MCF 10A (cell line): Measurements from ENCODE around the gene NKX2-1. TPM values are rescaled to one million over a fixed set of nuclear protein-coding genes. Genes with fewer than 3 reads are reported as not detected.

ENCODE experiments used
- BruUV-seq: library from RNA; stranded (reverse); fragments of 400-500 nt; replicated peaks from 2 replicates; lab custom pipeline; 2021; lab: Mats Ljungman, UMichigan
- CTCF ChIA-PET: fragments of 300-600 bp; sonication (Branson Sonifier 250); formaldehyde crosslinking; extraction: SDS; loops from one replicate; lab custom pipeline; 2021; ENCODE audit warnings: antibody characterized with exemption, inconsistent platforms; lab: Yijun Ruan, JAX
- POLR2A ChIA-PET: fragments of 300-600, 350-650 bp; sonication (Branson Sonifier 250); formaldehyde crosslinking; extraction: SDS; loops from one replicate; lab custom pipeline; 2020; ENCODE audit warnings: antibody characterized with exemption, inconsistent platforms; lab: Yijun Ruan, JAX
- DNase-seq: peaks from one replicate; pipeline ENCODE4 v3.0.0-alpha.2; 2018; ENCODE audit not compliant: unreplicated experiment
- H3K27ac Mint-ChIP-seq: one replicate; pipeline ENCODE4 v1.8.0; 2022; ENCODE audit warnings: mild to moderate bottlenecking, low read depth, mixed read lengths; ENCODE audit not compliant: unreplicated experiment
- H3K27me3 Mint-ChIP-seq: one replicate; pipeline ENCODE4 v1.8.0; 2022; ENCODE audit warnings: mixed read lengths; ENCODE audit not compliant: insufficient read depth, unreplicated experiment
- H3K36me3 Mint-ChIP-seq: one replicate; pipeline ENCODE4 v1.8.0; 2022; ENCODE audit warnings: mild to moderate bottlenecking, moderate library complexity, mixed read lengths; ENCODE audit not compliant: insufficient read depth, unreplicated experiment
- H3K4me1 Mint-ChIP-seq: one replicate; pipeline ENCODE4 v1.8.0; 2022; ENCODE audit warnings: mixed read lengths; ENCODE audit not compliant: insufficient read depth, unreplicated experiment
- H3K4me3 Mint-ChIP-seq: one replicate; pipeline ENCODE4 v1.8.0; 2022; ENCODE audit warnings: mild to moderate bottlenecking, moderate library complexity, mixed read lengths; ENCODE audit not compliant: unreplicated experiment
- H3K9me3 Mint-ChIP-seq: one replicate; pipeline ENCODE4 v1.8.0; 2022; ENCODE audit warnings: mixed read lengths; ENCODE audit not compliant: unreplicated experiment
- CTCF ChIP-seq: fragments of 200-600 bp; IDR thresholded peaks from one replicate; pipeline ENCODE4 v1.8.0; 2022; ENCODE audit warnings: antibody characterized with exemption, mild to moderate bottlenecking; ENCODE audit not compliant: unreplicated experiment
- intact Hi-C: fragments of 100-400 bp; cut with micrococcal nuclease; formaldehyde crosslinking; loops from 2 replicates; pipeline ENCODE4 v1.14.1; 2022
- total RNA-seq: library from RNA; stranded (reverse); gene quantifications from 2 replicates; pipeline ENCODE4 v1.2.3, GENCODE V29; 2022

Gene NKX2-1
- total RNA-seq, 1 experiment from 2014 or later: not detected

DNA sequence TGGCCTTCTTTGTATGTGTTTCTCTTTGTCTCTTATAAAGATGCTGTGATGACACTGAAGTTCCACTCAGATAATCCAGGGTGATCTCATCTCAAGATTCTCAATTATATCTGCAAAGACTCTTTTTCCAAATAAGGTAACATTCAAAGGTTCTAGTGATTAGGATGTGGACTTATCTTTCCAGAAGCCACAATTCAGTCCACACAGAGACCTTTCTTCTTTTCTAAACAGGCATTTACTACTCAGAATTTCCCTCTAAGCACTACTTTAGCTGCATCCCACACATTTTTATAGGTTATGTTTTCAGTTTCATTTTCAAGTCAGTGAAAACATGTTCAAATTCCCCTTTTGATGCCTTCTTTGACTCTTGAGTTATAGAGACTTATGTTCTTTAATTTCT, 9.0 kb upstream of the NKX2-1 start:
- CTCF ChIA-PET: no interaction called here
- Mint-ChIP-seq H3K27ac (no peak overlapping the region), H3K36me3 (no peaks in the 10 kb centered on the region), H3K4me3 (no peak overlapping the region), H3K4me1 (peaks cover 5% of the 10 kb centered on the region), H3K9me3 (no peaks in the 10 kb centered on the region), H3K27me3 (peaks cover 79% of the 10 kb centered on the region)
- BruUV-seq: no TSS peak
- POLR2A ChIA-PET: interaction anchor here (0.6 kb wide), 1 partner anchor 25 kb away, joined by 3 read pairs; no protein-coding TSS in a partner anchor
- TF ChIP-seq CTCF: no peak
- no peak for DNase-seq
- intact Hi-C loops: no loop called here

- no peak for TF ChIP-seq CTCF
- BruUV-seq: no TSS peak
- Mint-ChIP-seq H3K36me3 (no peaks in the 10 kb centered on the region), H3K27me3 (peaks cover 69% of the 10 kb centered on the region), H3K9me3 (no peaks in the 10 kb centered on the region), H3K4me1 (peaks cover 5% of the 10 kb centered on the region), H3K4me3 (no peak overlapping the region), H3K27ac (no peak overlapping the region)
- POLR2A ChIA-PET: interaction anchor here (0.6 kb wide), 1 partner anchor 157 kb away, joined by 3 read pairs; no protein-coding TSS in a partner anchor
- CTCF ChIA-PET: interaction anchor here (0.6 to 1.8 kb wide), 8 partner anchors 9 to 1800 kb away, joined by 3 to 5 read pairs (median 4); no protein-coding TSS in a partner anchor
- intact Hi-C loops: no loop called here
- no peak for DNase-seq
Measured at GRCh38 chr14:36525746-36526099, 5.7 kb upstream of the NKX2-1 start.

GRCh38 chr14:36524874-36525745, 5.1 kb upstream of the NKX2-1 start:
- intact Hi-C loops: no loop called here
- peak; percentile 30 for DNase-seq
- H3K4me1 Mint-ChIP-seq: peaks cover 5% of the 10 kb centered on the region
- H3K9me3 Mint-ChIP-seq: no peaks in the 10 kb centered on the region
- POLR2A ChIA-PET: interaction anchor here (0.6 kb wide), 1 partner anchor 157 kb away, joined by 3 read pairs; no protein-coding TSS in a partner anchor
- H3K4me3 Mint-ChIP-seq: no peak overlapping the region
- peak; percentile 45 for TF ChIP-seq CTCF
- no peaks in the 10 kb centered on the region for H3K36me3 Mint-ChIP-seq
- peaks cover 63% of the 10 kb centered on the region for H3K27me3 Mint-ChIP-seq
- CTCF ChIA-PET: interaction anchor here (0.6 to 1.8 kb wide), 5 partner anchors 9 to 1801 kb away, joined by 3 to 5 read pairs (median 4); no protein-coding TSS in a partner anchor
- no peak overlapping the region for H3K27ac Mint-ChIP-seq
- BruUV-seq: no TSS peak

DNA sequence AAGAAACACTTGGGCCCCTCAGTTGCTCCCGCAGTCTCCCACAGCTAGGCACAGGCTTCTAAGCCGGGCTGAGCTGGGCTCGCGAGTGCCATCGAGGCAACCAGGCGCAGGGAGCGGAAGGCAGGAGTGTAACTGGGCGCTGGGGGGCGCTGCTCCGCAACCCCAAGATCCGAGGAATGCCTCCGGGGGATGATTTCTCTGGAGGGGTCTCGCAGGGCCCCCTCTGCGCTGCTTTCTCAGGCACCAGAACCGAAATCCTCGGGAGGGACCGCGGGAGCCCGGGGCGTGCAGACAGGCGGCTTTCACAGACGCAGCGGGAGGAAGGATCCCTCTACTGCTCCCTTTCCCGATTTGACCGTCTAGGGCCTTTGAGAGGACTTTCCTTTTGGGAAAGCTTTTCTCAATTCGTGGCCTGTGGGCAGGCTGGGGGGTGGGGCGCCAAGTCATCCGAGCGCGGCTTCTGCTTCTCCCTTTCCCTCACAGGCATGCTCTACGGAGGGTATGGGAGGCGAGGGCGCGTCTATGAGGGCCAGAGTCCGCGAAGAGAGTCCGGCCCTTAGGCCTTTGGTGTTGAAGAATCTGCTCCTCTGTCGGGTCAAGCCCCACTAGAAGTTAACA, 4.3 kb upstream of the NKX2-1 start:
- no peaks in the 10 kb centered on the region for H3K9me3 Mint-ChIP-seq
- DNase-seq: no peak
- H3K4me3 Mint-ChIP-seq: no peak overlapping the region
- ChIA-PET CTCF (interaction anchor here (0.6 kb wide), 1 partner anchor 643 kb away, joined by 3 read pairs; no protein-coding TSS in a partner anchor), POLR2A (no interaction called here)
- no peaks in the 10 kb centered on the region for H3K36me3 Mint-ChIP-seq
- intact Hi-C loops: no loop called here
- H3K27me3 Mint-ChIP-seq: peaks cover 63% of the 10 kb centered on the region
- BruUV-seq: no TSS peak
- no peak overlapping the region for H3K27ac Mint-ChIP-seq
- no peak for TF ChIP-seq CTCF
- H3K4me1 Mint-ChIP-seq: peaks cover 5% of the 10 kb centered on the region
